Stimulated activated CD4-positive, alpha-beta T cell treated with anti-CD3 and anti-CD28 coated beads, TNF-alpha, amount 100 ng/mL, for 24 hours (primary cell): ENCODE measurements around the gene SIGLEC12.

ENCODE experiments used
- DNase-seq, 3 experiments: peaks; one replicate each; pipeline ENCODE4 v3.0.0-alpha.2; 2020; ENCODE audit warnings: low read depth in 3 of 3

The SIGLEC12 gene

DNA sequence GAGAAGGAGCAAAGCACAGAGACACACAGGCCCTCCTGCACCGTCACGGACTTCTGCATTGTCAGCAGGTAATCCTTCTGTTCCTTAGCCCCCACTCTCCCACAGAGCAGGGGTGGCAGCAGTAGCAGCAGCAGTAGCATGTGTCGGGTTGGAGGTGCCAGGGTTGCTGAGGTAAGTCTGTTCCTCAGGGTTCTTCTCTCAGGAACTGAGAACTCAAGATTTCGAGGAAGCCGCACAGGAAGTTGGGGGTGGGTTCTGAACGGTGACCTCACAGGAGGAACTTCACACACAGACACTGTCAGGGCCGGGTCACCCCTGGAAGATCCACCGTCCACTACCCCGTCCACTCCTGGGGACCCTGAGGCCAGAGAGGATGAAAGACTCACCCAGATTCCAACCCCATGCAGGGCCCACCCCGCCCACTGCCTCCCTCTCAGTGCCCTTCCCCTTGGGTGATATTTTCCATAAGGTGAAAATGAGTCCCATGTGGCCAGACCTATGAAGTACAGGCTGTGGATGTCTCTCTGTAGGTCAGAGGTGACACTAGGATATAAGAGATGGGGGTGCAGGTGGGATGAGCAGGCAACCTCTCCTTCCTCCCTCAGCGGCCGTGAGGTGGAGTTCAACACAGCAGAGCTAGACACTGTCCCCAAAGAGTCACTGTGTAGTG is at the start of gene SIGLEC12:
SIGLEC12 (minus strand) TSS at position 207 of the 670 bp plus-strand sequence; CDS start at position 140, 67 bp downstream.
- peak in 1 of 3 experiments; percentile 33 for DNase-seq

DNA sequence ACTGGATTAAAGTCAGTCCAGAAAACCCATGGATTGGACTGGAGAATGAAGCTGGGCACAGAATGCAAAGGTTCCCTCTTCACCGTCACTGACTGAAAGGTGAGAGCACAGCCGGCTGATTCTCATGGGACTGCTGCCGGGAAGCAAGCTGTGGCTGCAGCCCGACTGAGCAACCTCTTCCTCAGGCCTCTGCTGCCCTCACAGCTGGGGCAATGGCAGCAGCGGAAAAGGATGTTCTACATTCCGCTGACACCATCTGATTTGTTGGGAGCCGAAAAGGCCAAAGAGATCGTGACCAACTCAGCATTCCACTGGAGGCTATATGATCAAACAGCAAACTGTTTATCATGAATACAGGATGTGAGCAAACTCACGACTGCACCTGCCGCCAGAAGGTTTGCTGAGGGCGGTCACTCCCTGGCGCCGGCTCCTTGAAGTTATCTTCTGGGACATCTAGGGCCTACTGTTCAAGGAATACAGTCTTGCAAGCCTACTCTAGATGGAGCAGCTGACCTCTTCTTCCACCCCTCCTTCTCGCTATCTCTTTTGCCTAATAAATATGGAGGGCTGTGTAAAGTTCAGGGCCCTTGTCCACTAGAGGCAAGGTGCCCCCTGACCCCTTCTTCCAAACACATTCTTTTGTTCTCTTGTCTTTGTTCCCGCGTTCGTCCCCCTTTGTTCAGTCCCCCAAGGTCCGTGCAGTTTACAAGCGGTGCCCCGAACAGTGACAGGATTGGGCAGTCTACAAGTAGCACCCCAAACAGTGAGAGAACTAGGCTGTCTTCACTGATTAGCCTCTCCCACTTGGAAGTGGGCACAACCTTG is 49.5 kb upstream of the SIGLEC12 start:
- DNase-seq = no peak

DNA sequence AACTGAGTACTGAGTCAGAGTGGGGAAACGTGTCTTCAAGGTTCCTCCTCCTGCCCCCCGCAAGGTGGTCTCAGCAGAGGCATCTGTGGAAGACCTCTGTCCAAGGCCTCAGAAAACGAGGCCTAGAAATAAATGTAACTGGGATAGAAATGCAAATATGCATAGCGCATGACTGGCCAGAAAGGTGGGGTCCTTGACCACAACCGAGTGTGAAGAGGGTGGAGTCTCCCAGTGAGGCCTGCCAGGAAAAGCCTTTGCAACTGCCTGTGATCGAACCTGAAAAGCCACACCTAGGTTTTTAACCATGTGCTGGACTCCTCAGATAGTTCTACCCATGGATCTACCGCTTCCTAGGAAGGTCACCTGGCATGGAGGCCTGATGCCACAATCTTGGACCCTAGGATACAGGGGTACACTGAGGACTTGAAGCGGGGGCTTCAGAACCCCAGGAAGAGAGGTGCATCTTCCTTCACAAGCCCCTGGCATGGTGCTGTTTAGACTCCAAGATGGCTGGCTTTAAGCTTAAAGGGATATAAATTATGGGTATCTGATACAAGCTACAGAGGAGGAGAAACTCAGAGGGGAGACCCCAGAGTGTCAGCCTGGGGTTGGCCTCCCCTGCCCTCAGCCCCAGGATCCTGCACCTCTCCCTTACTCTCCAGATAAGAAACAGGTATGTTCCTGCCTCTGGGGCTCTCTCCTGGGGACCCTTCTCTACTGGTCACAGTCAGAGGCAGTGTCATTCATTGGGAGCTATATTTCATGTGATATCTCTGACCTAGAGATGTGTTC is 48.1 kb upstream of the SIGLEC12 start:
- DNase-seq = no peak

DNA sequence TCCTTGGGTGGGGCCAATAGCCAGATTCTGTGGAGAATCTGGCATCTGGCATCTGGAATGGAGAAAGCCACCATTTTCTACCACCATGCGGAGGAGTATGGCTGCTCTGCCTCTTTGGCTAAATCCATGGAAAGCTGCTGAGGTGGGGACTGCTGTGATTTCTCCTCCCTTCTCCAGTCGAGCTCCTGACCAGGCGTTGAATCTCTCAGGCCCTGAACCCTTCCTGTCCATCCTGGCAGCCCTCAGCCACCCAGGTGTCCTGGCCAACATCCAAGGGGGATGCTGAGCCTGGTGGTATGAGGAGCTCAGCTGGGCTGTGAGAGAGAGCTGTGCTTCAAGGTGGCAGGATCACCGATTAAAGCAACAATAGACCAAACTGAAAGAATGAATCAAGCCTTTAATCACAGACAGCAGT is 47.3 kb upstream of the SIGLEC12 start:
- no peak for DNase-seq

DNA sequence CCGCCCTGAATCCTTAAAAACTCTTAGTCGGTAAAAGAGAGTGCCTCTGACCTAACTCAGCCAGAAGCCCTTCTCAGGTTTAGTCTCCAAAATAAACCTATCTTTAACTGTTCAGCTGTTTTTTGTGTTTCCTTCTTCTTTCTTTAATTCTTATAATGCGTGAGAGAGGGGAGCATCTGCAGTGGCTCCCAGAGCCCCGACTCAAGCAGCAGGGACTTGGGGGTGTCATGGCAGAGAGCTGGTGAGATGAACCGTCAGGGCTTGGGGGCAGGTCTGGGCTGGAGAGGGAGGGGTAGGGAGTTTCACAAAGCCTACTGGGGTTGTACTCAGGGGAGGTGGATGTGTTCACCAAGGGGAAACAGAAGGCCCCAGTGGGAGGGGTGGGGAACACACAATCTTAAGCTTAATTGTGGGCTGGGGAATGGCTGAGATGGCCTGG is 46.6 kb upstream of the SIGLEC12 start:
- DNase-seq = no peak

DNA sequence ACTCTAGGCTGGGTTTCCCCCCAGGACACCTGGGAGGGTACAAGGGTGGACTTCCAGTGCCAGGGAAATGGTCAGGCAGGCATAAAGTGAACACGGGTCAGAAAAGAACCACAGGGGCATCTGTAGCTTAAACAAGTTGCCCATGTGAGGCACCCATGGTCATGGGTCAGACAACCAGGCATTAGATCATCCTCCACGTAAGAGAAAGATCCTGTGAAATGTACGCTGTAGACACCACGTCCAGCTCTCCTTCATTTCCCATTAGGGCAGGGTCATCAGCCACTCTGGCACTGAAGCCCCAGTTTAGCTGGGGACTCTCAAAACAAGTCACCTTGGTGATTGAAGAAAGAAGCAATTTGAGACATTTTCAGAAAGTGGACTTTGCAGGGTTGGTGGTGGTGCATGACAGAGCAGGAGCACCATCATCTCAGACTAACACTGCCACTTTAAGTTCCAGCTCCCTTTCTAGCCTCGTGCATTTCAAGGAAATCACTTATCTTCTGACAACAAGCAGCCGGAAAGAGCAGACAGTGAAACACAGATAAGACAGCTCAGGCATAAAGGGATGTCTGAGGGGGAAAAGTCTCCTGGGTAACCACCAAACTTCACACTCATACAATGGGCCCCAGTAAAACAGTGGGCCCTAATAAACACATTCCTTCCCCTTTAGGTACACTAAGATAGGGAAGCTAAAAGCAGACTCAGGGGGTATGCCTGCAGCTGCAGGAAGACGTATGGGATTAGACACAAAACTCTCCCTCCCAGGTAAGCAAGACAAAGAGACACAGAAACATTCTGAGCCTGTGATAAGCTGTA is 46.0 kb upstream of the SIGLEC12 start:
- no peak for DNase-seq

DNA sequence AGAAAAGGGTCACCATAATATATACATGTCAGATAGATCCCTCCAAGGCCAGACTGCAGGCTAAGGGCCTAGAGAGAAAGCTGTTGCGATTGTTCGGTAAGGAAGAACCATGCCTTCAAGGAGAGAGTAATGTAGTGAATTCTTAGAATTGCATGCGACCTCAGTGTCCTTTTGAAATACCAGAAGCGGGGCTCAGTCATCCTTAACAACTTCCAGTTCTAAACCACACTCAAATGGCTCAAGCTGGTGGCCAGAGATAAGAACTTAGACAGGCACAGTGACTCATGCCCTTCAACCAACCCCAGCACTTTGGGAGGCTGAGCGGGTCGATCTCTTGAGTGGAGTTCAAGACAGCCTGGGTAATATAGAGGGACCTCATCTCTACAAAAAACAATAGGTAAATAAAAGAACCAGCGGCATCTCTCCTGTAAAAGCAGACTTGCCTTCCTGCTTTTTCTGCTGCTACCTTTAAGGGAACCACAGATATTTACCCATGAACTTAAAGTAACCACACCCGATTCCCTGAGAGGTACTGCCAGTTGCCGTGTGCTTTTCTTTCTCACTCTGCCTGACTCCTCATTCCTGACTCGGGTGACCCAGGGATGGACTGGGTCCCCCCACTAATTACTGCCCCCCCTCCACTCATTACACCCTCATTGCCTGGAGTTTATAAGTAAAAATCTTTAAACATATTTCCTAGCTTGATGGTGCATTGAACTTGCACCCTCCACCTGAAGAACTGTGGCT is 45.2 kb upstream of the SIGLEC12 start:
- no peak for DNase-seq

DNA sequence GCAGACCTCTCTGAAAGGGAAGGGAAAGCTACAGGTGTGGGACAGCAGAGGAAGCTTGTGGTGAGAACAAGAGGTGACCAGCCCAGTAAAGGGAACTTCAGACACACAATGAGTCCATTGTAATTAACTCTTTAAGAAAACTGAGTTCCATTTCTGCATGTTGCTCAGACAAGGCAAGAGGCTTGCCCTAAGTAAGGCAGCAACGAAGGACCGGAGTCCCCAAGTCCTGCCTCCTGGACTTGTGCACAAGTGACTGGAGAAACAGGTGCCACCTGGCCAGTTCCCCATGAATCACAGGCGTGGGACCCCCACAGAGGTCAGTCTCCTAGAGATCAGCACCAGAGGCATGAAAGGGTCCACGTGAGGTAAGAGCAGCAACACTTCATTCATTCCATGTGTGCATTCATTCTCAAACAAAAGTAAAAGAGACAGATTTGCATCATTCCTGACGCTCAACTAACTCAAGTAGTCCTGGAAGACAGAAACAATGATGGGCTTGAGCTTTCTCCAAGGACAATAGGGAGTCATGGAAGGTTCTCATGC is 44.6 kb upstream of the SIGLEC12 start:
- no peak for DNase-seq

DNA sequence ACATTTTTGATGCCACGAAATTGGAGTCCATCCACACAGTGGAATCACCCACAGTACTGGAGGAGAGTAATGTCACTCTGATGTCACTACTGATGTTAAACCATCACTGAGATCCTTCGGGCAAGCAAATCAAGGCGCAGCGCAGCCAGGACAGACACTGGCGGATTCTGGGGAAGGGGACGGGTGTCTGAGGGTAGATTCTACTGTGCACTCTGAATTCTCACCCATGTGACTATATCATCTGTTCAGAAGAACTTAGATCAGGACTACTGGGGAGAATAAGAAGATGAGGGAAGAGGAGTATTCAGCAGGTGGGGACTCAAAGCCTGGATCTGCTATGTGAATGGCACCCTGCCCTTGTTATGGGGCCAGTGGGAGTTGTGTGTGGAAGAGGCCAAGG is 42.4 kb upstream of the SIGLEC12 start:
- DNase-seq = no peak

DNA sequence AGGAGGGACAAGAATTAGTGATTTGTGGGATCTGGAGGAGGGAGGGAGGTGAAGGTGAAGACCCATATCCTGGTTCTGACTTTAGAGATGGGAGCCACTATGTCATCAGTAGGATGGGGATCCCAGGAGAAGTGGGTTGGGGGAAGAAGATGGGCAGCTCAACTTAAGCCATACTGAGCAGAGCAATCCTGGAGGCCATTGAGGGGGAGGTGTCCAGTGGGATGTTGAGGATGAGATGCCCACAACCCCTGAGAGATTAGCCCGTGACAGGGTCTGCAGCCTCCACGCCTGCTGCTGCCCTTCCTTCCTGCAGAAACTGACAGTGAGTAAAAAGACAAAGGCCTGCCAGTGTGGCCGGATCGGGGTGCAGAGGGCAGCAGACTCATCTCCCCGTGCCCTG is 41.1 kb upstream of the SIGLEC12 start:
- no peak for DNase-seq

DNA sequence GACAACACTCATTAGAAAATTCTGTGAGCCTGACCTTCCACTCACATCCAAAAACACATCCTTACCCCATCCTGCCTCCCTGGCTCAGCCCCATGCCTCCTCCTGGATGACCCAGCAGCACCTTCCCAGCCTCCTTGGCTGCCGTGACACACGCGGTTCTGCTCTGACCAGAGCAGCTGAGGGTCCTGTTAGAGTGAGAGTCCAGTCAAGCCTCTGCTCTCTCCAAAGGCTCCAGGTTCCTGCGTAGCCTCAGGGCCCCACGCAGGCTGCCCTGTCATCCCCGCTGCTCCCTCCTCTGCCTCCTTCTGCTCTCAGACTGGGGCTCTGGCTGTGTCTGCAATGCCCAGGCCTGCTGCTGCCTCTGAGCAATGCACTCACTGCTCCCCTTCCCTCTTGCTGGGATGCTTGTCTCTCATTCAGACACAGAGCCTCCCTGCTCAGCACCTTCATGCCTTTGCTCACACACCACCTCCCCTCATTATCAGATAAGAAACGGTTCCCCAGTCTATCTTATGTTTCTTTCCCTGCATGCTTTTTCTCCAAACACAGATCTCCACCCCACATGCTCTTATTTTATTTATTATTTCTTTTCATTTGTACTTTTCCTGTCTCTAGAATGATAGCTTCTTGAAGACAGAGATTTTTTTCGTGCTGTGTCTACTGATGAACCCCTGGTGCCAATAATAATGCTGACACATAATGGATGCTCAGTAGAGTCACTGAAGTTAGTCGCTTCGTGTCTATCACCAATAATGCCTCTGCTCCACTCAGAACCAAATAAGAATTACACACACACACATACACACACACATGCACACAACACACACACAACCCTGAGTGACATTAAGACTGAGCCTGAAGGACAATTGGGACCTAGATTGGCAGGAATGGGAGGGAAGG is 40.1 kb upstream of the SIGLEC12 start:
- no peak for DNase-seq

DNA sequence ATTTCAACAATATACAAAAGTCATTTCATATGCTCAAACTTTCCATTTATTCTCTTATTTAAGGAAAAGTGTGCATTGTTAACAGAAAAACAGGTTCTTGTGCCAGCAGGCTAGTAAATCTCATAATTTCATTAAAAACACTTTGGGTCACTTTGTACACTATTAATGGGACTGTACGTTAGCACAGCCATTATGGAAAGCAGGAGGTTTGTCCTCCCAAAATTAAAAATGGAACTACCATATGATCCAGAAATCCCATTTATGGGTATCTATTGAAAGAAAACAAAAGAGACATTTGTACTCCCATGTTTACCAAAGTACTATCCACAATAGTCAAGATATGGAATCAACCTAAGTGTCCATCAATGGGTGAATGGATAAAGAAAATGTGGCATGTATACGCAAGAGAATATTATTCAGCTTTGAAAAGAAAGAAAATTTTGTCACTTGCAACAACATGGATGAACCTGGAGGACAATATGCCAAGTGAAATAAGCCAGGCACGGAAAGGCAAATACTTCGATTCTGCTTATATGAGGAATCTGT is 38.3 kb upstream of the SIGLEC12 start:
- no peak for DNase-seq

DNA sequence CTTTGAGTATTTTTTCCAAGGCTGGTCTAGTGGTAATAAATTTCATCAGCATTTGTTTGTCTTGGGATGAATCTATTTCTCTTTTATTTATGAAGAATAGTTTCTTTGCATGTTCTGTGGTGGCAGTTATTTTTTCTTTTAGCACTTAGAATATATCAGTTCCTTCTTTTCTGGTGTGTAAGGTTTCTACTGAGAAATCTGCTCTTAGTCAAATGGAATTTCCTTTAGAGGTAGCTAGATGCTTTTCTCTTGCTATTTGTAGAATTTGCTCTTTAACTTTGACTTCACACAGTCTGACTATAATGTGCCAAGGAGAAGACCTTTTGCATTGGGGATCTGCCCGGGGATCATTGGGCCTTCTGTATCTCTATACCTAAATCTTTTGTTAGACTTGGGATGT is 33.9 kb upstream of the SIGLEC12 start:
- DNase-seq = no peak

DNA sequence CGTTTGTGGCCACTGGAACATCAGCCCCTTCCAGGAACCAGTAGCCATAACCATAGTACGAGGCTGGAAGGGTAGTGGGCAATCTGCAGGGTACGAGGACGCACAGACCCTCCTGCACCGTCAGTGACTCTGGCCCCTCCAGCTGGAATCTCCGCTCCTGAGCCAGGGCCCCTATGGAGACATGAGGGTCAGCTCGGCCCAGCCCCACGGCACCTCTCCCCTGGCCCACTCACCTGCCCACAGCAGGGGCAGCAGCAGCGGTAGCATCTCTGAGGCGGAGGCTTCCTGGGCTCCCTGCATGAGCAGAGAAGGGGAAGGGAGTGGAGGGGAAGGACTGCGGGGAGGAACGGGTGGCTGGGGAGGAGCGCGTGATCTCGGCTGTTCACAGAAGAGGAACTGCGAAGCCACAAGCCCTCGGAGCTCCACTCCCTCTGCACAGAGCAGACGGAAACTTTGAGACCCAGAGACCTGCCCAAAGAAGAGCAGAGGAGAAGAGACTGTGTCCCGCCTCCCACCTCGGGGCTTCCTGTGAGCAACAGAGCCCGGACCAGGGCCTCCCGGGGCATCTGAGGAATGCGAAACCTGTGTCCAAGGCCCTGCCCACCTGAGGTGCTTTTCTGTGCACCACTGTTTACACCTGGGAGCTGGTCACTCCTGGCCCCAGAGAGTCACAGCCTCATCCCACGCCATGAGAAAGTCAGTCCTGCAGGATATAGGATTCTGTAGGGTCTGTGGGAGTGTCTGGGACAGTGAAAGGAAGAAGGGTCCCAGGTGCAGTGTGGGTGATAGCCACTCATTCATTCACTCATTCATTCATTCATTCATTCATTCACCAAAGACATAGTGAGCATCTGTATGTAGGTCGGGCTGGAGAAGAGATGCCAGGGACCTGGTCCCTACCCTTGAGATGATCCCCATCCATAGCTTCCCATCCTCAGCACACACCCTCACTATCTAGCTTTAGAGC is 30.0 kb upstream of the SIGLEC12 start, which contains the start of gene SIGLEC6:
SIGLEC6 (minus strand) TSS at position 322 of the 967 bp plus-strand sequence; CDS start at position 300, 22 bp downstream.
- DNase-seq = peak in 1 of 3 experiments; percentile 18

DNA sequence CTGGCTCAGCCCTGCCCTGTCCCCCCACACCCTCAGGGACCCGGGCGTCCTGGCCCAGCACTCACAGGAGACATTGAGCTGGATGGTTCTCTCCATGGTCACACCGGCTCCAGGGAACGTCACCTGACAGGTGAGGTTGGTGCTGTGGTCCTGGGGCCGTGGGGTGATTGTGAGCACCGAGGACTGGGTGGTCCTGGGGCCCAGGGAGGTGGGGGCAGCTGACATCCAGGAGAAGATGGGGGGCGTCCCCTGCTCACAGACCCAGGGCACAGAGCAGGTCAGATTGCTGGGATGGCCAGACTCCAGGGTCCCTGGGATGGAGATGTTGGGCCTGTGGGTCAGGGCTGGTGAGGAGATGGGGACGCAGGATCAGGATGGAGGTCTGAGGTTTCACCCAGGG is 29.0 kb upstream of the SIGLEC12 start:
- DNase-seq = no peak

DNA sequence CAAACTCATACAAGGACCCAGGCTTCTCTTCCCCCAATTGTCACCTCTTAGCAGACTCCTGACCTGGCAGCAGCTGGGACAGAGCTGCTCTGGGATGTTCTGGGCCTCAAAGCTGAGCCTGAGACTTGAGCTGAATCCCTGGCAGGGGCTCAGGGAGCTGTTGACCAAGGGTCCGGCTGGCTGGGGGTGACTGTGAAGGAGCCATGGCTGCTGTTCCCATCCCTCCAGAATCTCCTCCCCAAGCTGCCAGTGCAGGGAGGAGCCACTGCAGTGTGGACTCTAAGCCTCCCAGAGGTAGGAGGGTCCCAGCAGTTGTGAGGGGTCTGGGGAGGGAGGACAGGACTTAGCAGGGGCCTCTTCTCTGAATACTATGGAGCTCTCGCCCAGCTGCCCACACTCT is 27.7 kb upstream of the SIGLEC12 start:
- no peak for DNase-seq

DNA sequence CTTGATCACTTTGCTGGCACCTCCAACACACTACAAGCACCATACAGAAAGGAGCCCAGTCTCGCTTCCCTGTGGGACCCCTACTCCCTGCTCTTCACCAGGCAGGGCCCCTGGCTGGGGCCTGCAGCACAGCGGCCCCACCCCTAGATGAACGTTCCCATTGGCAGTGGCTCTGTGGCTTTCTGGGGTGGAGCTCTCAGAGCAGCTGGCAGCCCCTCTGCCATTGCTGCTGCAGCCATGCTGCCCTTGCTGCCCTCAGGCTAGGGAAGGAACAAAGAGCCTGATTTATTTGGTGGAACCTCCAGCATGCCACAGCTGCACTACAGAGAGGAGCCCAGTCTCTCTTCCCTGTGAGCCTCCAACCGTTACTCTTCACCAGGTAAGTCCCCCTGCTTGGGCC is 24.1 kb upstream of the SIGLEC12 start:
- no peak for DNase-seq
